Ramos (cell line): ENCODE results near the gene KAZN.

Experiments
- in situ Hi-C: fragments of 300-500 bp; cut with MboI; formaldehyde crosslinking; loops from one replicate; pipeline ENCODE4 v1.14.3; 2022; ENCODE audit warnings: low sequenced_read_pairs; ENCODE audit not compliant: unreplicated experiment

The KAZN gene

DNA sequence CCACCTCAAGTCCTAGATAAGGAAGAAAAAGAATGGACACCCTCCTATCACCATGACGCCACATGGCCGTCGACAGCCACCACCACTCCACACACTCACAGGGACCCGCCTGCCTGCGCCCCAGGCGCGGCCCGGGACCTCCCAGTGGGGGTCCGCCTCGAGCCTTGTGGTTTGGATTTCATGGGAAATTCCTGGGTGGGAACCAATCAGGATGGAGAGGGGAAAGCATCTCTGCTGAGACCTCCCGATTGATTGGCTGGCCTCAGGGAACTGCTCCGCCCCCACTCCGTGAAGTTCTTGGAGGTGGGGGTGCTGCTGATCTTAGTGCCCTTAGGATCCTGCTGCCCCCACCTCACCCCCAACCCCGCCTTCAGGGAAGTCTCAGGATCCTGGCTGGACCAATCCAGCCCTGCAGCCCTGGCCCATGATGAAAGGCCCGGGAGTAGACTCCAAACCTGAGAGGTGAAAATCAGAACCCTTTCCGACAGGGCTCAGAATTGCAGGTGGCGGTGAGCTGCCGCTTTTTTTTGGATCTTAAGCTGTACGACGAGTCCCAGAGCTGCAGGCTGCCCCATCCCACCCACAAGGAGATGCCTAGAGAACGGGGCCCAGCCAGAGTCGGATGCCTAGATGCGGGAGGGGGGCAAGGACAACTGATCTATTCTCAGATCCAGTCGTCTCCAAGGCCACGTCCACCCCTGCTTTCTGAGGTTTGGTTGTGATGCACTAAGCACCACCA is 526.0 kb downstream of the KAZN start:
- in situ Hi-C loops: loop anchor here (5.0 to 25.0 kb wide), 2 partner anchors 183 to 313 kb away; partner anchors contain the start of gene CTRC

DNA sequence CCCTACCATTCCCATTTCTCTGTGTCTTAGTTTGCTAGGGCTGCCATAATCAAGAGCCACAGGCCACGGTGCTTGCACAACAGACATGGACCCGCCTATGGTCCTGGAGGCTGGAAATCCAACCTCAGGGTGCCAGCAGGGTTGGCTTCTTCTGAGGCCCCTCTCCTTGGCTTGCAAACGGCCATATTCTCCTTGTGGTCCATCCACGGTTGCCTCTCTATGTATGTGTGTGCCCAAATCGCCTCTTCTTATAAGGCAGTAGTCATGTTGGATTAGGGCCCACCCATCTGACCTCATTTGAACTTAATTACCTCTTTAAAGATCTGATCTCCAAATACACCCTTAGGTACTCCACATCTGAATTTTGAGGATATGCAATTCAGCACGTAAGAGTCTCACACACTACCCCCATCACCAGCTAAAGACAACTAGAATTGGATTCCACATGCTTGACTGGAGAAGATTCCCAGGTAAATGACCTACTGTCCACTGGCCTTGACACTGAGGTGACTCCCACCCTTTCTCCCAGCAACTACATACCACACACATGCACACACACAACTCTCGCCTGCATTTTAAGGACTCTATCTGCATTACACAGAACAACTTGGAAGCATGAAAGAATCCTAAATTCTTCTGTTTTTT is 526.7 kb downstream of the KAZN start:
- in situ Hi-C loops: loop anchor here (5.0 to 25.0 kb wide), 2 partner anchors 182 to 312 kb away; partner anchors contain the start of gene CTRC

DNA sequence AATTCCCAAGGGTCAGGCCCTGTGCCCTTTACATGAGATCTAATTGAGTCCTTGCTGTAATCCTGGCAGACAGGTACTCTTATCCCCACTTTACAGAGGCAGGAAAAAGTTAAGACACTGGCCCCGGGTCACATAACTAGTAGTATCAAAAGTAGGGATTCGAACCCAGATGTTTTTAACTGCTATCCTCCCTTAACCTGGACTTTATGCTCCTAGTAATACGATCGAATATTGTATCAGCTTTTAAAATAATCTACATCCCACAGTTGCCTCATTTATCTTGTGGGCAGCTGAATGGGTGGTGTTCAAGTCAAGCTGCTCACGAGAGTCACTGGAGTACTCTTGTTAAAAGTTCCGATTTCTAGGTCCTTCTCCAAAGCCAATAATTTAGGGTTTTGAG is 529.6 kb downstream of the KAZN start:
- in situ Hi-C loops: loop anchor here (5.0 to 25.0 kb wide), 2 partner anchors 179 to 309 kb away; partner anchors contain the start of gene CTRC

DNA sequence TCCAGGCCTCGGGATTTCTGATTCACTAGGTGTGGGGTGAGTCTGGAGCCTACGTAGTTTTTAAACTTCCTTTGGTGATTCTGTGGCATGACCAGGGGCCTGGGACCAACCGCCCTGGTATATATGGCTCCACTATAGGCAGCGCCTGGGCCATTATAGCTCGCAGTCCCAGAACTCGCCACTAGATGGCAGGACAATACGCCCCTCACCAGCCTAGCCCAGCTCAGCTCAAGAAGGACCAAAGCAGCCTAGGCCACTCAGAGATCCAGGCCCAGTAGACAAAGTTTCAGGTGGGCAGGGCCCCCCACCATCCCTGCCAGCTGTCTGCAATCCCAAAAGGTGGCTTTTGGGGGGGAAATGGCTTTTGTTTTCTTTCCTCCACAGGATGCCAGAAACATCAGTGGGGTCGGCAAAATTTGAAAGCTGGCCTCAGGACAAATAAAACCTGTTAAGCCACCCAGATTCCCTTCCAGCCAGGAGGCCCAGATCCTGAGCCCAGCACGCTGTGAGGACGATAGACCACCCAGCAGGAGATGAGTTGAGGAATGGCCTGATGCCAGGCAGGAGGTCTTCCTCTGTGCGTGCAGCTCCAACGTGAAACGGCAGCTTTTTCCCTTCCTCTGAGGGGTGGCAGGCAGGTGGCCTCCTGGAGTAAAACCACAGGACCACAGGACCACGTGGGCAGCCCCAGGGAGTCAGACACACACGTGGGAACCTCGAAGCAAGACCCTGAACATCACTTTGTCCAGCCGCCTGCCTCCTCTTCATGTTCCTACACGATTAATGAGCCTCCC is 530.2 kb downstream of the KAZN start:
- in situ Hi-C loops: loop anchor here (5.0 to 25.0 kb wide), 2 partner anchors 179 to 309 kb away; partner anchors contain the start of gene CTRC

DNA sequence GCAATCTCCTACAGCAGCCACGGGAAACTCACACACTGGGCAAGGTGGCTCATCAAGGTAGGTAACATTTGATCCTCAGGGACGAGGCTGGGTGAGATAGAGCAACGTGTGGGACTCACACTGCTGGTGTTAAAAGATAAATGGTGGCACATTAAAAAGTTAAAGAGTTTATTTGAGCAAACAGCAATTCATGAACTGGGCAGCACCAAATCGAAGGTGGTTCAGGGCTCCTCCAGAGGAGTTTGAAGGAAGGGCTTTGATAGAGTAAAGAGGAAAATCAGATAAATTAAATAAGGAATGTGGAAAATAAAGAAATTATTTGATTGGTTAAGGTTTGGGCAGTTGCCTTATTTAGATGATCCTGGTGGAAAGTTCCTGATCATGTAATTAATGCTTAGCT is 531.5 kb downstream of the KAZN start:
- in situ Hi-C loops: loop anchor here (5.0 to 25.0 kb wide), 2 partner anchors 177 to 307 kb away; partner anchors contain the start of gene CTRC

DNA sequence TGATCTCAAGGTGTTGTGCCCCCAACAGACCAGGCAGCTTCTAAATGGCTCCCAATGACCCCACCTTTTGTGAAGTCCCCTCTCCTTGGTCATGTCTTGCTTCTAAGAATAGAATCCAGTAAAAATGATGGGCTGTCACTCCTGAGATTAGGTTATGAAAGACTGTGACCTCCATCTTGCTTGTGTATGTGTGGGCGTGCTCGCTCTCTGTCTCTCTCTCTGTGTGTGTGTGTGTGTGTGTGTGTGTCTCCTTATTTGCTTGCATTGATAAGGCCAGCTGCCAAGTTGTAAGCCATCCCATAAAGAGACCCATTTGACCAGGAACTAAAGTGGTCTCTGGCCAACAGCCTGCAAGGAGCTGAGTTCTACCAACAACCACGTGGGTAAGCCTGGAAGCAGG is 532.1 kb downstream of the KAZN start:
- in situ Hi-C loops: loop anchor here (25.0 kb wide), 1 partner anchor 307 kb away; the partner anchor contains the start of gene CTRC

DNA sequence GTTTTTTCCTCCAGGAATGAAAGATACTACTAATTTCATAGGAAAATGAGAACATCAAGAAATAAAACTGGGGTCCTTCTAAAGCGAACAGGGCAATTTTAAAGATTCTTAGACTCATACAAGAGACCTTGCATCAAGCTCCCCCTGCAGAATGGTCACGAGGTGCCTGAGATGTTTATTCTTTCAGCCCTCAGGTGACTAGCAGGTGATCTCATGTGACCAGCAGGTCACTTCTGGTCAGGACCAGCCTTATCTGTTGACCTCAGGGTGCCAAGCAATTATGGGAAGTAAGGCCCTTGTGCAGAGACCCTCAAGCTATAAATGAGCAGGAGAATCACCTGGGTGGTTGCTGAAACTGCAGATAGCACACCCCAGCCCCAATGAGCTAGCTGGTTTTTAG is 534.5 kb downstream of the KAZN start:
- in situ Hi-C loops: loop anchor here (25.0 kb wide), 1 partner anchor 304 kb away; the partner anchor contains the start of gene CTRC

DNA sequence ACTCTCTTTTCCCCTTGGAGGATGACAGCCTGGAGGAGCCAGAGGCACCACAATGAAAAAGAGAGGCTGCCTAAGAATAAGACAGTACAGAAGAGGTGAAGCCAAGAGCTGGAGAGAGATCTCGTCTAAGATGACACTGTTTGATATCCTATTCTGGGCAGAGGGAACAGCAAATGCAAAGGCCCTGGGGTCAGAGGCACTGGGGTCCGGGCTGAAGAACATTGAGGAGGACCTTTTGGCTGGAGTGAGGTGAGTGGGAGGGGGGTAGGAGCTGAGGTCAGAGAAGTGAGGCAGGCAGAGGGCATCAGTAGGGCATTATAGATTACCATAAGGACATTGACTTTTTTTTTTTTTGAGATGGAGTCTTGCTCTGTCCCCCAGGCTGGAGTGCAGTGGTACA is 535.8 kb downstream of the KAZN start:
- in situ Hi-C loops: loop anchor here (25.0 kb wide), 1 partner anchor 303 kb away; the partner anchor contains the start of gene CTRC

DNA sequence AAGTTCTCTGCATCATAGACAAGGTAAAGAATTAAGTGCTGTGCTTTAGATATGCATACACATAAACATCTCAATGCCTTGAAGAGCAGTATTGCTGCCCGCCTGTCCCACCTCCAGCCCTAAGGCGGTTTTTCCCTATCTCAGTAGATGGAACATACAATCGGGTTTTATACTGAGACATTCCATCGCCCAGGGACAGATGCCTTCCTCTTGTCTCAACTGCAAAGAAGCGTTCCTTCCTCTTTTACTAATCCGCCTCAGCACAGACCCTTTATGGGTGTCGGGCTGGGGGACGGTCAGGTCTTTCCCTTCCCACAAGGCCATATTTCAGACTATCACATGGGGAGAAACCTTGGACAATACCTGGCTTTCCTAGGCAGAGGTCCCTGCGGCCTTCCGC is 537.1 kb downstream of the KAZN start:
- in situ Hi-C loops: loop anchor here (25.0 kb wide), 1 partner anchor 302 kb away; the partner anchor contains the start of gene CTRC

DNA sequence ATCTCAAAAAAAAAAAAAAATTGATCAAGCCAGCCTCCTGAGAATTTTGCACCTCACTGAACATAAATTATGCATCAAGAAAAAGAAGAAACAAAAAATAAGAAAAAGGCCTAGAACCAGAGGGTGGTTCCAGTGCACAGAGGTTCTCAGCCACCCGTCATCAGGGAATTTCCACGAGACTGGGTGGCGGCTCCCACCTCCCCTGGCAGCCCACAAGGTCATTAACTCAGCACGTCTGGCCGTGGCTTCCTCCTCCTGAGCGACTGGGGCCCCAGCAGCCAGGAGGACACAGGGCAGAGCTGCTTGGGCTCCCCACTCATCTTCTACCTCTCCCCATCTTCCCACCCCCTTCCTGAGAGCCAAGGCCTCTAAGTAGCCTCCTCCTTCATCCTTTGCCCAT is 539.3 kb downstream of the KAZN start:
- in situ Hi-C loops: loop anchor here (25.0 kb wide), 1 partner anchor 299 kb away; the partner anchor contains the start of gene CTRC

DNA sequence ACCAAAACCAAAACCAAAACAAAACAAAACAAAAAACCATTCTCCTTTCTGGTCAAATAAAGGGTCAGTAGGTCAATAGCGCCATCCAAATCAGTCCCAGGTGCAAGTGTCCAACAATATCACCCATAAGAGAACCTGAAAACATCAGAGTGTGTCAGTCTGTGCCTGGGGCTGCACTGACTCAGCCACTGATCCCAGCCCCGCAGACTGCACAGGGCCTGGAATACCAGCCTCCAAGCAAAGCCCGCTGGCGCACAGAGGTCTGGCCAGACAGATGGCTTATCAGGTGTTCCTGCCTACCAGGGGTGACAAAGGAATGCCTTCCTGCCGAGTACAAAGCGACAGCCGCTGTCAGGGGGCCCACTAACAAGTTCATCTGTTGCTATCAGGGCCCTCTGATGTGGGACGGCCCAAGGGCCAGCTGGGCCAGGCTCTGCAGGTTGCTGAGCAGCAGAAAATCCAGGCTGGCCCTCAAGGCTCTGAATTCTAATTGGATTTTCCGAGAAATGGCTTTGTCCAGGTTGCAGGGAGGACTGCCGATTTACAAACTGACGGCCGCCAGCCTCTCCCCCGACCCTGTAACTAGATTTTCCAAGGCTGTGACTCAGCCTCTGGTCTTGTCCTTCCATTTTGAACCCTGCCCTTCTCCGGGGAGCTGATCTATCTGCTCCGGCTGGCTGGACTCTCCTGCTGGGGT is 541.3 kb downstream of the KAZN start:
- in situ Hi-C loops: loop anchor here (25.0 kb wide), 1 partner anchor 297 kb away; the partner anchor contains the start of gene CTRC

DNA sequence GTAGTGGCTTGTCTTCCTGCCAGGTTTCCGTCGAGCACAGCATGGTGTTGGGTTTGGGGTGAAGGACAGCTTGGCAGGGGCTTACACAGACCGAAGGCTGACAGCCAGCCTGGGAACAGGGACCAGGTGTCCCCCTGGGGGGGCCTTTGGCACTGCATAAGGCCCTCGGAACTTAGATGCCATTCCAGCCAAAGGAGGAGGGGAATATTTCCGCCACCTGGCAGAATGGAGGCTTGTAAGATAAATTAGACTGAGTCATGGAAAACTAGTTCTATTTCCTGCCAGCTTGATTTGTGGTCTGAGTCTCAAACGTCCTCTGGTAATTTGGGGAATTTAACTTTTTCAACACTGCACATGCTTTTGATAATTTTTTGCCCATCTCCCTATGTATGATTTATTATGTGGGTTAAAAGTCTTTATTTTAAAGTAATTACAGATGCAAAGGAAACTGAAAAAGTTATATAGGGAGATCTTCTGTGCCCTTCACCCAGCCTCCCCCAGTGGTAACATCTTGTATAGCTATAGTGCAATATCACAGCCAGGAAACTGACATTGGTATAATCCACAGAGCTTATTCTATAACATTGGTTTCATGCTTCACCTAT is 543.6 kb downstream of the KAZN start:
- in situ Hi-C loops: loop anchor here (25.0 kb wide), 1 partner anchor 295 kb away; the partner anchor contains the start of gene CTRC

DNA sequence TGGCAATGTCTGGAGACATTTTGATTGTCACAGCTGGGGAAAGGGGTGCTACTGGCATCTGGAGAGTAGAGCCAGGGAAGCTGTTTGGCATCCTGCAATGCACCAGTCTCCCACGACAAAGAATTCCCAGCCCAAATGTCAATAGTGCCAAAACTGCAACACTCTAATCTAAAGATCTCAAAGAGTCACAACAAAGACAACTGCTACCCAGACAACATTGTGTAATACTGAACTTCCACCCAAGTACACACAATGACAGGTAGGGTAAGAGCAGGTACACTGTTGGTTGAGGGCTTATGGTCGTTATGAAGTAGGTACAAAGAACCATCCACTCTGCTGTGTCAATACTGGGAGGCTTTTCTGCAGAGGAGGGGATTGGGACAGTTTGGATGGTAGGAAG is 546.8 kb downstream of the KAZN start:
- in situ Hi-C loops: loop anchor here (25.0 kb wide), 1 partner anchor 292 kb away; the partner anchor contains the start of gene CTRC

DNA sequence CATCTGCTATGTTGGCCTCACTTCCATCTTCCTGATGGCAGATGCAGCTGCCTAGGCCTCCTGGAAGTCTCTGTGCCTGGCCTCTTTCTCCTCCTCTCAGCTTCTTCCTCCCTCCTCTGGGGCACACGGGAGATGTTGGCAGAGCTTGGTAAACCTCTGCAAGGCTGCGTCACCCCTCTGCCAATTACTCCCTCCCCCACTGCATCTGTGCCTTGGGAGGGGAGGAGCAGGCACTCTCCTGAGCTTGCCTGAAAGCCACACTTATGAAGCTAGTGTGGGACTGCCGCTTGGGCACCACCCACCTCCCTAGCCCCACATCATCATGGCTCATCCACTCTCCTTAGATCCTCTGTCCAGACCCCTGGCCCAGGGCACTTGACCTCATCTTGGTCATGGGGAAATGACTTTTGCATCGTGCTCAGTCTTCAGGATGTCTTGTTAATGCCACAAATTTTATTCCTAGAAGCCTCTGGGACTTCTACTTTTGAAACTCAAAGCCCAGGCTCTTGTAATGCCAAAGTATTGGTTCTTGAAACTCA is 547.7 kb downstream of the KAZN start:
- in situ Hi-C loops: loop anchor here (25.0 kb wide), 1 partner anchor 291 kb away; the partner anchor contains the start of gene CTRC

DNA sequence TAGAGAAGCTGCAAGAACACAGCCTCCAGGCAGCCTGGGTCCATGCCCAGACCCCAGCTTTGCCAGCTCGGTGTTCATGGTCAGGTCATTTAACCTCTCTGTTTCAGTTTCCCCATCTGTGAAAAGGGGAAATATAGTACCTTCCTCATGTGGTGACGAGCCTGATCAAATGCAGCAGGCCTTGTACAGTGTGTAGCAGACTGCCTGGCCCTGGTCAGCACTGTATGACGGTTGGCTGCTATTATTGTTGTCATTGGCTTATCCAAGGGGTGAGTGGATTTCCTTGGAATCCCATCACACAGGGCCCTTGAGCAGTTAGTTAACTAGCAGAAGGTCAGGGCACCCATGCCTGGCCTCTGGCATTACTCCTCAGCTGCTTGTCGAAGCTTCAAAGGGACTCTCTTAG is 548.5 kb downstream of the KAZN start:
- in situ Hi-C loops: loop anchor here (25.0 kb wide), 1 partner anchor 290 kb away; the partner anchor contains the start of gene CTRC

DNA sequence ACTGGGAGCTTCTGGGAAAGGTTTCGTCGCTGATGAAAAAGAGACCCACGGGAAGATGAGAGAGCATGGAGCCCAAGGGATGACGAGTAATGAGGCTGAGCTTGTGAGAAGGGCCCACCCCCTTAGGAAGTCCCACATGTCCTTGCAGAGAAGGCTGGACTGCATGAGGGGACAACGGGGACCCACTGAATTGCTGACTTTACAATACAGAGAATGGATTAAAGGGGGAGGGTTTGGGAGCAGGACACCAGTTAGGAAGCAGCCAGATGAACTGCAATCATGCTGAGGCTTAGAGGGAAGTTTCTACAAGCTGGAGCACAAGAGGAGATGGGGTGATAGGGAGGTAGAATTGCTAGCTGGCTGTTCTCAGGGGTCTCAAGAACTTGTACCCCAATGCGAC is 549.5 kb downstream of the KAZN start:
- in situ Hi-C loops: loop anchor here (25.0 kb wide), 1 partner anchor 289 kb away; the partner anchor contains the start of gene CTRC

DNA sequence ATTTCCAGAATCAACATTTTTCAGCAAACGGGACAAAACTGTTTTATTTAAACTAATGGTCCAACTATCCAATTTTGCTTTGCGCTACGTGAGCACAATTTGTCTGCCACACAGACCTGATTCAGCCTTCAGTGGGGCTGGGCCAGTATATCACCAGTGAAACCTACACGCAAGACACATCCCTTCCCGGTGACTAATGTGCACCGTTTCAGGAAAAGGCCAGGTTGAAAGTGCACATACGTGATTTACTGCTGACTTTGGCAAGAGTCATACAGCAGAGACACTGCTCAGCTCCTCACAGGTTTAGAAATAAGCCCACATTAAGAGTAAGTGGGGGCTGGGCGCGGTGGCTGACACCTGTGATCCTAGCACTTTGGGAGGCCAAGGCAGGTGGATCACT is 550.0 kb downstream of the KAZN start:
- in situ Hi-C loops: loop anchor here (25.0 kb wide), 1 partner anchor 289 kb away; the partner anchor contains the start of gene CTRC

DNA sequence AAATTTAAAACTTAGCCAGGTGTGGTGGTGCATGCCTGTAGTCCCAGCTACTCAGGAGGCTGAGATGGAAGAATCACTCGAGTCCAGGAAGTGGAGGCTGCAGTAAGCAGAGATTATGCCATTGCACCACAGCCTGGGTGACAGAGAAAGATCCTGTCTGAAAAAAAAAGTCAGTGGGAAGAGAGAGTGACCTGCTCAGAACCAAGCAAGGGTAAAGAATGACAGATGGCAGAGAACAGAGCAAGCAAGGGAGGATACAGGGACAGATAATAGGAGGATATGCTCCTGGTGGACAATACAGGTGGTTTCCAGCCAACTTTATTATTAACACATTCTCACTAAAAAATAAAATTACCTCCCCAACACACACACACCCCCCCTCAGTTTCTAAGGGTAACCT is 550.5 kb downstream of the KAZN start:
- in situ Hi-C loops: loop anchor here (25.0 kb wide), 1 partner anchor 288 kb away; the partner anchor contains the start of gene CTRC
